ENCODE measurements around the gene CUL2.
"Not testable (repeated sequence)": the region's sequence is repeated elsewhere in the genome, so short reads cannot be mapped to it uniquely, and the experiment has no call there.

The CUL2 gene

GRCh38 chr10:35079265-35079664 is 10.9 kb downstream of the CUL2 start:
- DNase-seq = no peak

GRCh38 chr10:35075228-35075627 is 14.9 kb downstream of the CUL2 start:
- DNase-seq = no peak

GRCh38 chr10:35074266-35074665 is 15.9 kb downstream of the CUL2 start:
- DNase-seq = no peak

GRCh38 chr10:35070521-35070920 is 19.6 kb downstream of the CUL2 start:
- no peak for DNase-seq

- DNase-seq = no peak
Observed at GRCh38 chr10:35063837-35064454, 26.2 kb downstream of the CUL2 start.

GRCh38 chr10:35059481-35059880 is 30.7 kb downstream of the CUL2 start:
- DNase-seq = no peak

GRCh38 chr10:35058686-35059085 is 31.5 kb downstream of the CUL2 start:
- DNase-seq = no peak

- DNase-seq = no peak
Observed at GRCh38 chr10:35058134-35058533, 32.0 kb downstream of the CUL2 start.

- DNase-seq = no peak
Observed at GRCh38 chr10:35056686-35057085, 33.5 kb downstream of the CUL2 start.

GRCh38 chr10:35056133-35056532 is 34.0 kb downstream of the CUL2 start:
- DNase-seq = no peak

GRCh38 chr10:35050568-35050967 is 39.6 kb downstream of the CUL2 start:
- no peak for DNase-seq

- DNase-seq = no peak
Observed at GRCh38 chr10:35046074-35046473, 44.1 kb downstream of the CUL2 start.

GRCh38 chr10:35045275-35045674 is 44.9 kb downstream of the CUL2 start:
- DNase-seq = not testable (repeated sequence)

GRCh38 chr10:35043796-35044344 is 46.3 kb downstream of the CUL2 start:
- no peak for DNase-seq

- no peak for DNase-seq
Observed at GRCh38 chr10:35042783-35043182, 47.4 kb downstream of the CUL2 start.

GRCh38 chr10:35041502-35041879 is 48.6 kb downstream of the CUL2 start:
- no peak for DNase-seq

GRCh38 chr10:35040760-35041501 is 49.2 kb downstream of the CUL2 start:
- DNase-seq = no peak

GRCh38 chr10:35037104-35037503 is 53.0 kb downstream of the CUL2 start:
- DNase-seq = no peak

GRCh38 chr10:35035606-35036005 is 54.5 kb downstream of the CUL2 start:
- DNase-seq = no peak

GRCh38 chr10:35027567-35027966 is 62.6 kb downstream of the CUL2 start:
- no peak for DNase-seq

- DNase-seq = no peak
Observed at GRCh38 chr10:35025916-35026315, 64.2 kb downstream of the CUL2 start.

GRCh38 chr10:35020481-35020880 is 69.7 kb downstream of the CUL2 start:
- DNase-seq = no peak

- DNase-seq = no peak
Observed at GRCh38 chr10:35019041-35020024, 70.8 kb downstream of the CUL2 start.

Data from femur (tissue), 1 donor.